CD8-positive, alpha-beta memory T cell (primary cell): ENCODE results near the gene CITED2. TPM values are rescaled to one million over a fixed set of nuclear protein-coding genes. Genes with fewer than 3 reads are reported as not detected.

ENCODE experiments used
- CTCF ChIA-PET: fragments of 350-600 bp; sonication (Branson Sonifier 250); formaldehyde crosslinking; loops from one replicate; lab custom pipeline; 2021; ENCODE audit warnings: antibody characterized with exemption; lab: Charles Lee
- POLR2A ChIA-PET: fragments of 350-600 bp; sonication (Branson Sonifier 250); formaldehyde crosslinking; loops from one replicate; lab custom pipeline; 2021; ENCODE audit warnings: antibody characterized with exemption; lab: Charles Lee
- DNase-seq, 5 donors: peaks; one replicate each; pipeline versions ENCODE4 v3.0.0 to v3.0.0-alpha.2; 2020 to 2022; ENCODE audit warnings: mixed read lengths in 1 of 5
- H3K27ac ChIP-seq: one replicate; pipeline ENCODE4 v1.7.0; 2013; ENCODE audit warnings: low read depth, mild to moderate bottlenecking, low read length, moderate library complexity
- H3K27me3 ChIP-seq: 2 replicates; pipeline ENCODE4 v1.7.0; 2013; ENCODE audit warnings: low read length, mild to moderate bottlenecking; ENCODE audit not compliant: insufficient read depth, poor library complexity, severe bottlenecking
- H3K36me3 ChIP-seq: 2 replicates; pipeline ENCODE4 v1.7.0; 2013; ENCODE audit warnings: mild to moderate bottlenecking, low read length, moderate library complexity; ENCODE audit not compliant: insufficient read depth
- H3K4me1 ChIP-seq: 2 replicates; pipeline ENCODE4 v1.7.0; 2013; ENCODE audit warnings: mild to moderate bottlenecking, low read length, moderate library complexity; ENCODE audit not compliant: insufficient read depth
- H3K4me3 ChIP-seq: 2 replicates; pipeline ENCODE4 v1.7.0; 2013; ENCODE audit warnings: mild to moderate bottlenecking, low read length
- H3K9me3 ChIP-seq: 2 replicates; pipeline ENCODE4 v1.7.0; 2013; ENCODE audit warnings: mild to moderate bottlenecking, low read length
- H3K27ac Mint-ChIP-seq, 8 donors: one replicate each; pipeline ENCODE4 v1.8.0; 2020 to 2021; ENCODE audit warnings: mixed read lengths in 8 of 8, mild to moderate bottlenecking in 6 of 8, inconsistent platforms in 3 of 8, moderate library complexity in 3 of 8
- H3K27me3 Mint-ChIP-seq, 2 donors: one replicate each; pipeline ENCODE4 v1.8.0; 2020 to 2021; ENCODE audit warnings: mixed read lengths in 2 of 2, mild to moderate bottlenecking in 1 of 2, moderate library complexity in 1 of 2
- H3K36me3 Mint-ChIP-seq, 3 donors: one replicate each; pipeline ENCODE4 v1.8.0; 2020 to 2021; ENCODE audit warnings: mixed read lengths in 3 of 3, inconsistent platforms in 1 of 3, mild to moderate bottlenecking in 1 of 3
- H3K4me1 Mint-ChIP-seq, 3 donors: one replicate each; pipeline ENCODE4 v1.8.0; 2020 to 2021; ENCODE audit warnings: mixed read lengths in 3 of 3, inconsistent platforms in 1 of 3, mild to moderate bottlenecking in 1 of 3
- H3K4me3 Mint-ChIP-seq, 7 donors: one replicate each; pipeline ENCODE4 v1.8.0; 2020 to 2021; ENCODE audit warnings: mixed read lengths in 7 of 7, mild to moderate bottlenecking in 6 of 7, moderate library complexity in 4 of 7, inconsistent platforms in 2 of 7
- H3K9me3 Mint-ChIP-seq, 5 donors: one replicate each; pipeline ENCODE4 v1.8.0; 2020 to 2022; ENCODE audit warnings: mixed read lengths in 5 of 5, mild to moderate bottlenecking in 3 of 5, moderate library complexity in 2 of 5, inconsistent platforms in 1 of 5
- polyA plus RNA-seq: library from polyadenylated mRNA; unstranded; fragments of 300-500 nt; fragmentation: Illumina TruSeq; gene quantifications from one replicate; pipeline ENCODE4 v1.2.3, GENCODE V29; 2021
- total RNA-seq, 2 experiments: library from RNA; stranded (reverse); gene quantifications; one replicate each; pipeline ENCODE4 v1.2.3, GENCODE V29; 2021

CITED2 gene
- total and polyA plus RNA-seq, 3 experiments from 2014 or later: 53.8 to 69.8 (median 68.6) TPM

DNA sequence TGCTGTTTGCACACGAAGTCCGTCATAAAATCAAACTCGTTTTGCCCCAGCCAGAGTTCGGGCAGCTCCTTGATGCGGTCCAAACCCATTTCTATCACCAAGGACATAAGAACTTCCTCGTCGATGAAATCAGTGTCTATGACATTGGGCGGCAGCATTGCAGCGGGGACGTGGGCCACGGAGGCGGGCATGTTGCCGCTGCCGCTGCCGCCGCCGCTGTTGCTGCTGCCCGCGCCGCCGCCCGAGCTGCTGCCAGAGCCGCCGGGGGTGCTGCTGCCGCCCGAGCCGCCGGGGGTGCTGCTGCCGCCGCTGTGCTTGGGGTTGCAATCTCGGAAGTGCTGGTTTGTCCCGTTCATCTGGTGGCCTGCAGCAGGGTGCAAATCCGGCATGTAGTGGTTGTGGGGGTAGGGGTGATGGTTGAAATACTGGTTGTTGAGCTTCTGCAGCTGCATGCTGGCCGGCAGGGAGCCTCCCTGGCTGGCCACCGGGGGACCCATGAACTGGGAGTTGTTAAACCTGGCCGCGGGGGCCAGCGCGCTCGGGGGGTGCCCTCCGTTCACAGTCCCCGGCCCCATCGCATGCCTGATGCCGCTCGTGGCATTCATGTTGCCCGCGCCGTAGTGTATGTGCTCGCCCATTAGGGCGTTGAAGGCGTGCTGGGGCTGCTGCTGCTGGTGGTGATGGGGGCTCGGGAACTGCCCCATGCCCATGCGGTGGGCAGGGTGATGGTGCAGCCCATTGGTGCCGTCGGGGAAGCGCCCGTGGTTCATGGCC lies 1.1 kb downstream of the CITED2 start:
- Mint-ChIP-seq H3K27me3 (peaks cover 0 to 4% of the 10 kb centered on the region in 2 donors), H3K9me3 (no peaks in the 10 kb centered on the region), H3K4me1 (peaks cover 39 to 50% (median 44%) of the 10 kb centered on the region in 3 donors), H3K27ac (peak overlapping the region; percentile 97 to 100 (median 98)), H3K4me3 (peak overlapping the region; percentile 98 to 100 (median 100)), H3K36me3 (peaks cover 3 to 50% (median 11%) of the 10 kb centered on the region in 3 donors)
- peaks cover 42% of the 10 kb centered on the region for H3K4me1 ChIP-seq
- peak; percentile 55 to 84 (median 75) for DNase-seq
- no peaks in the 10 kb centered on the region for H3K9me3 ChIP-seq
- ChIA-PET CTCF (interaction anchor here (0.8 to 4.4 kb wide), 21 partner anchors 8 to 678 kb away, joined by 3 to 35 read pairs (median 4); partner anchors contain the start of gene TXLNB), POLR2A (interaction anchor here (0.6 to 3.0 kb wide), 17 partner anchors 82 to 600 kb away, joined by 3 to 32 read pairs (median 4); partner anchors contain the start of genes CCDC28A, REPS1 and TXLNB)
- no peaks in the 10 kb centered on the region for H3K27me3 ChIP-seq
- peak overlapping the region; percentile 96 for H3K27ac ChIP-seq
- H3K4me3 ChIP-seq: peak overlapping the region; percentile 98
- H3K36me3 ChIP-seq: no peaks in the 10 kb centered on the region

DNA sequence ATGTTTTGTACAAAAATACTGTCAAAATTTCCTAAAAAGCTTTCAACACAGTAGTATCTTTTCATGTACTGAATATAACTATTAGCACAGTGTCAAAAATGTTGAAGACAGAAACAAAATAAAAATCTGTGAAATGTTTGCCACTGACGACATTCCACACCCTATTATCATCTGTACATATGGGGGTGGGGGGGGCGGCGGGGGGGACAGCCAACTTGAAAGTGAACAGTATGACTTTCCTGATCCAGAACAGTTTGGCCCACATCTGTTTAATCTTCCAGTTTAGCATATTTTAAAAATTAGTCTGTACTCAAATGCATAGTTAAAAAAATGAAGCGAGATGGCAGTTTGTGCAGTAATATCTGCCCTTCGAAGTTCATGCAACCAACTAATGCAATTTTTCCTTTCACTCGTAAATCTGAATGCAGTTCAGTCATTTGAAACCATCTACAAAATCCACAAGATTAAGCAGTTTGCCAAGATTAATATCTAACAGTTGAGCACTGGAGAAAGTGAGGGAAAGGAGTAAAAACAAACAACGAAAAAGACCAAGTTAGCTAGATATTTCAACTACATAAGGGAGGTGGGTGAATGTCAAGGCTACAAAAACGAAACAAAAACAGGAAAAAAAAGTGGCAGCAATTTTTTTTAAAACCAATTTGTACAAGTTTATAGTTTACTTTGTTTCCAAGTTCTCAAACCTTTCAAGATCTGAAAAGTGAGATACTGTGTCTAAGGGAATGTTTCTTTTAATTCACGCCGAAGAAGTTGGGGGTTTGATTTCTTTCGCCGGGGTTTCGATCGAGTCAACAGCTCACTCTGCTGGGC lies 1.9 kb downstream of the CITED2 start:
- Mint-ChIP-seq H3K4me1 (peaks cover 35 to 58% (median 48%) of the 10 kb centered on the region in 3 donors), H3K27ac (peak overlapping the region; percentile 94 to 100 (median 98)), H3K36me3 (peaks cover 3 to 50% (median 11%) of the 10 kb centered on the region in 3 donors), H3K4me3 (peak overlapping the region; percentile 98 to 100 (median 100)), H3K27me3 (peaks cover 0 to 4% of the 10 kb centered on the region in 2 donors), H3K9me3 (no peaks in the 10 kb centered on the region)
- Histone ChIP-seq H3K36me3 (no peaks in the 10 kb centered on the region), H3K4me3 (peak overlapping the region; percentile 98), H3K27me3 (no peaks in the 10 kb centered on the region), H3K27ac (peak overlapping the region; percentile 96), H3K9me3 (no peaks in the 10 kb centered on the region), H3K4me1 (peaks cover 46% of the 10 kb centered on the region)
- CTCF ChIA-PET: interaction anchor here (0.8 to 4.4 kb wide), 12 partner anchors 8 to 679 kb away, joined by 3 to 35 read pairs (median 4); partner anchors contain the start of gene TXLNB
- no peak for DNase-seq
- POLR2A ChIA-PET: interaction anchor here (0.5 to 3.0 kb wide), 8 partner anchors 81 to 599 kb away, joined by 3 to 28 read pairs (median 4); partner anchors contain the start of genes CCDC28A and TXLNB

DNA sequence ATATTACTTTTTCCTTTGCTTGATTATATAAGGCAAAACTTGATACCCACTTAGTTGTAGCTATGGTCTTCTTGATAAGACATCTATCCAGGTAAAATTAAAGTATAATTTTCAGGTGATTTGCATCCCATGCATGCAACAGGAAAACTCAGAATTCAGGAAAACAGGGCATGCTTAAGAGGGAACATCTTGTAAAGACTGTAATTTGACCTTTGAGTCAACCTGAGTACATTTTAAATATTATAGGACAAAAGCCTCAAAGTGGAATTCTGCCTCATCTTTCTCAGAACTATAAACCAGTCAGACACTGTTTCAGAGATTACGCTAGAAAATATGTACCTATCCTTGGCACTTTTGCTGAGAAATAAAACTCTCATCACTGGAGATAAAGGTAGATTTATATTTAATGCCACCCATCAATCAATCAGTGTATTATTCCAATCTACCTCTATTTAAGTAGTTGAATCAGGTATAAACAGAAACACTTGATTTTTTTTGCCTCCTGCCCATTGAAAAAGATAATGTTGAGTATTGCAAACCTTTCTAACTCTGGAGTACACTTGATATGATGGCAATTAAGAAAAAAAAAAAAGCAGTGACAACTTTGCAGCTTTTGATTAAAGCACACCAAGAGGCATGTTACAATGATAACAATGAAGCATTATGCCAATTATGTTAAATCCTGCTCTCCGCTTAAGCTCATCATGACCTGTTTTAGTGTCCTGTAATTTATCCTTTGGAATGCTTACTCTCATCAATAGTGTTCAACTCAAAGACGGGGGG lies 2.8 kb downstream of the CITED2 start:
- Mint-ChIP-seq H3K27me3 (peaks cover 0 to 4% of the 10 kb centered on the region in 2 donors), H3K4me1 (peaks cover 35 to 57% (median 53%) of the 10 kb centered on the region in 3 donors), H3K9me3 (no peaks in the 10 kb centered on the region), H3K27ac (peak overlapping the region; percentile 68 to 100 (median 93)), H3K36me3 (peaks cover 3 to 50% (median 11%) of the 10 kb centered on the region in 3 donors), H3K4me3 (peak overlapping the region; percentile 98 to 100 (median 100))
- Histone ChIP-seq H3K4me1 (peaks cover 45% of the 10 kb centered on the region), H3K27ac (peak overlapping the region; percentile 18), H3K36me3 (no peaks in the 10 kb centered on the region), H3K27me3 (no peaks in the 10 kb centered on the region), H3K4me3 (peak overlapping the region; percentile 7), H3K9me3 (no peaks in the 10 kb centered on the region)
- DNase-seq: no peak
- ChIA-PET POLR2A (interaction anchor here (0.5 to 1.5 kb wide), 2 partner anchors 159 to 197 kb away, joined by 3 to 5 read pairs; no protein-coding TSS in a partner anchor), CTCF (interaction anchor here (0.6 to 4.4 kb wide), 3 partner anchors 80 to 392 kb away, joined by 3 to 35 read pairs (median 4); partner anchors contain the start of gene TXLNB)

DNA sequence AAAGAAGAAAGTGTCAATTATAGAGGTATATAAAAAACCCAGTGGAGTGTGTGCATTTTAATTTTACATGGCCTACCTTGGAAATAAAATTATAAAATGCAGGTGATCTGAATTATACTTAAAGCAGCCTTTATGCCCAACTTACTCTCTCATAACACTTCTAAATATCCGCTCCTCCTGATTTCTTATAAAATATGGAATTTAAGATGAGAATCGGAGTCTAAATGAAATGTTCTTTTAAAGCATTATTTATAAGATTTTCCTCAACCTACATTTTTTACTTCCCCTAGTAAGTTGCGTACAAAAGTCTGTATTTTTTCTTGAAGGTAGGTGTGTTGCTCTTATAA lies 3.5 kb downstream of the CITED2 start:
- Mint-ChIP-seq H3K4me3 (peak overlapping the region; percentile 84 to 100 (median 99)), H3K9me3 (no peaks in the 10 kb centered on the region), H3K27me3 (peaks cover 0 to 4% of the 10 kb centered on the region in 2 donors), H3K4me1 (peaks cover 30 to 55% (median 48%) of the 10 kb centered on the region in 3 donors), H3K36me3 (peaks cover 3 to 48% (median 11%) of the 10 kb centered on the region in 3 donors), H3K27ac (peak overlapping the region in 7 of 8 donors; percentile 68 to 100 (median 97))
- ChIA-PET CTCF (interaction anchor here (1.1 to 2.1 kb wide), 4 partner anchors 152 to 524 kb away, joined by 4 to 47 read pairs (median 10); no protein-coding TSS in a partner anchor), POLR2A (interaction anchor here (0.6 to 1.1 kb wide), 3 partner anchors 98 to 246 kb away, joined by 3 to 4 read pairs (median 3); no protein-coding TSS in a partner anchor)
- Histone ChIP-seq H3K4me3 (no peak overlapping the region), H3K4me1 (peaks cover 39% of the 10 kb centered on the region), H3K9me3 (no peaks in the 10 kb centered on the region), H3K36me3 (no peaks in the 10 kb centered on the region), H3K27me3 (no peaks in the 10 kb centered on the region), H3K27ac (no peak overlapping the region)
- DNase-seq: no peak

DNA sequence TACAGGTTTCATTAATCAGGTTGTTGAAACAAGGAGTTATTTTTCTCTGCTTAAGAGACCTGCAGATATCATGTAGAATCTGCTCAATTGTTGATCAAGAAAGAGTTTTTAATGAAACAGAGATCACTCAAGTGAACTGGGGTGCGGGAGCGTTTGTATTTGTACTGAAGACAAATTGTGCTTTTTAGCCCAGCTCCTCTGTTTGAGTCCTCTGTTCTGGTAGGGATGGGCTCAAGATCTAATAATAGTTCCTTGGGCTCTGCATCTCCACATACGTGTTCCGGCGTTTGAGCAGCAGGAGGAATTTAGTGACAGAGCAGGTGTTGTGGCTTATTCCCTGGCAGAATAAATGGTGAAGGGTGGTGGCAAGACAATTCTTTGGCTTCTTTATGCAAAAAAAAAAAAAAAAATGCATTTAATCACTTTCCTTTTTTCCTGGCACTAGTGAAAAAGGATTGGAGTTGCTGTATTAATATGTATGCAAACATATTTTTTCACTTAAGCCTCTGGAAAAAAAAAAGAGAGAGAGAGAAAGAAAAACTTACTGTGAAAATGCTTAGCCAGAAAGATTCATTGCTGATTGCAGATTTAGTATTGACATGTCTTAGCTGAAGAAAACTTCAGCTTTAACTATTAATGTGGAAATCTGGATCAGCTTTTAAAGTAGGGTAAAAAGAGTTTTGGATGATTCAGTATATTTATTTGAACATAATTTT lies 4.0 kb downstream of the CITED2 start:
- no peaks in the 10 kb centered on the region for H3K9me3 Mint-ChIP-seq
- DNase-seq: no peak
- peaks cover 3 to 44% (median 11%) of the 10 kb centered on the region in 3 donors for H3K36me3 Mint-ChIP-seq
- ChIA-PET CTCF (interaction anchor here (0.7 to 2.1 kb wide), 22 partner anchors 10 to 1071 kb away, joined by 3 to 47 read pairs (median 4); no protein-coding TSS in a partner anchor), POLR2A (interaction anchor here (0.6 to 1.3 kb wide), 6 partner anchors 8 to 597 kb away, joined by 3 to 4 read pairs (median 3); partner anchors contain the start of gene CCDC28A)
- H3K27ac Mint-ChIP-seq: peak overlapping the region; percentile 74 to 100 (median 96)
- peak overlapping the region; percentile 54 to 100 (median 84) for H3K4me3 Mint-ChIP-seq
- Histone ChIP-seq H3K27ac (no peak overlapping the region), H3K9me3 (no peaks in the 10 kb centered on the region), H3K36me3 (no peaks in the 10 kb centered on the region), H3K4me3 (peak overlapping the region; percentile 23), H3K27me3 (no peaks in the 10 kb centered on the region), H3K4me1 (peaks cover 38% of the 10 kb centered on the region)
- peaks cover 0 to 4% of the 10 kb centered on the region in 2 donors for H3K27me3 Mint-ChIP-seq
- peaks cover 30 to 53% (median 42%) of the 10 kb centered on the region in 3 donors for H3K4me1 Mint-ChIP-seq

DNA sequence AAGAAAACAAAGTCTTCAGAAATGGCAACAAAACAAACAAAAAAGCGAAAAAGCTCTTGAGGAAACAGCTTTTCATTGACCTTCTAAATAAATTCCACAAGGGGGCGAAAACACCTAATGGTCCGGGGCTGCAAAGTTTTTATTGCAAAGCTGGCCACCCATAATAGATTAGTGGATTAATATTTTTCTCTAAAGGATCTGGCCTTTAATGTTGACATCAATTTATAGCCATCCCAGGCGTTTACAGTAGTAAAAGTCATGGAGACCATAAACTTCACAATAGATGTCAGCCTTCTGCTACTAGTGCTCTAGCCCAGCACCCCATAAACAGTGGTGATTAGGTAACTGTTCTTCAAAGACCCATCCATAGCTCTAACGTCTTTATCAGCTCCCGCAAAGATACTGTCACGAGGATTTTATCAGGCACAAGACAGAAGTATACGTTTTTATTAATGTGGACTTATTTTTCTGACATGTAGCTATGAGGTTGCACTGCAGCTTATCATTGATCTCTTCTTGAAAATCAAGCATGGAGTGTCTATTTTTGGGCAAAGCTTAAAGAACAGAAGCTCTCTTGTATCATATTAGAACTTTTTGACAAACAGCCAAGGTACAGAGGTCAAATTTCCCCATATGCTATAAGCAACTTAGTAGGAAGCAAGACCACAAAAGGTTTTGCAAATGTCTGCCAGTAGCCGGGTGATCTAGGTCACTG lies 4.7 kb downstream of the CITED2 start:
- POLR2A ChIA-PET: interaction anchor here (0.5 to 1.3 kb wide), 7 partner anchors 9 to 596 kb away, joined by 3 to 5 read pairs (median 3); partner anchors contain the start of gene CCDC28A
- Histone ChIP-seq H3K36me3 (no peaks in the 10 kb centered on the region), H3K4me1 (peaks cover 38% of the 10 kb centered on the region), H3K27ac (no peak overlapping the region), H3K27me3 (no peaks in the 10 kb centered on the region), H3K4me3 (peak overlapping the region; percentile 23), H3K9me3 (no peaks in the 10 kb centered on the region)
- DNase-seq: peak in 2 of 5 donors; percentile 46 to 47
- Mint-ChIP-seq H3K36me3 (peaks cover 3 to 38% (median 11%) of the 10 kb centered on the region in 3 donors), H3K4me3 (peak overlapping the region; percentile 54 to 100 (median 84)), H3K27ac (peak overlapping the region; percentile 65 to 100 (median 90)), H3K27me3 (peaks cover 0 to 4% of the 10 kb centered on the region in 2 donors), H3K4me1 (peaks cover 30 to 53% (median 42%) of the 10 kb centered on the region in 3 donors), H3K9me3 (no peaks in the 10 kb centered on the region)
- CTCF ChIA-PET: interaction anchor here (0.7 to 2.1 kb wide), 28 partner anchors 9 to 1072 kb away, joined by 3 to 47 read pairs (median 3); no protein-coding TSS in a partner anchor
